Neural cell (in vitro differentiated cells): Measurements from ENCODE around the gene BABAM2. TPM values are rescaled to one million over a fixed set of nuclear protein-coding genes. Genes with fewer than 3 reads are reported as not detected.

Source experiments
- H2AFZ ChIP-seq: fragments of 200-600, 300-800 bp; sonication (generic), shearing (Covaris generic); 2 replicates; pipeline ENCODE4 v1.6.0; 2014; ENCODE audit warnings: low read depth, mild to moderate bottlenecking, antibody characterized with exemption, low read length, moderate library complexity
- H3F3A ChIP-seq: fragments of 200-600 bp; shearing (Covaris generic); 2 replicates; pipeline ENCODE4 v1.6.1; 2016; ENCODE audit warnings: mild to moderate bottlenecking, moderate library complexity, mixed read lengths, antibody characterized with exemption, low read length; ENCODE audit not compliant: insufficient read depth, poor library complexity, severe bottlenecking
- H3K27ac ChIP-seq: fragments of 200-600, 300-800 bp; sonication (generic), shearing (Covaris generic); 2 replicates; pipeline ENCODE4 v1.5.1; 2014; ENCODE audit warnings: mild to moderate bottlenecking, low read length, moderate library complexity
- H3K27me3 ChIP-seq: fragments of 300-800, 200-600 bp; sonication (generic), shearing (Covaris generic); 2 replicates; pipeline ENCODE4 v1.6.0; 2014; ENCODE audit warnings: mild to moderate bottlenecking, low read depth, low read length, moderate library complexity; ENCODE audit not compliant: insufficient read depth
- H3K36me3 ChIP-seq: fragments of 300-800, 200-600 bp; sonication (generic), shearing (Covaris generic); 2 replicates; pipeline ENCODE4 v1.5.1; 2014; ENCODE audit warnings: mild to moderate bottlenecking, antibody characterized with exemption, low read length, moderate library complexity; ENCODE audit not compliant: insufficient read depth
- H3K4me2 ChIP-seq: fragments of 300-800, 200-600 bp; sonication (generic), shearing (Covaris generic); 2 replicates; pipeline ENCODE4 v1.6.0; 2014; ENCODE audit warnings: mild to moderate bottlenecking, low read length
- H3K4me3 ChIP-seq: fragments of 300-800, 200-600 bp; sonication (generic), shearing (Covaris generic); 2 replicates; pipeline ENCODE4 v1.5.1; 2014; ENCODE audit warnings: mild to moderate bottlenecking, low read length, moderate library complexity
- H3K79me2 ChIP-seq: fragments of 200-600 bp; shearing (Covaris generic); replicated peaks from 2 replicates; pipeline ENCODE4 v1.6.0; 2014; ENCODE audit warnings: mild to moderate bottlenecking, low read length, moderate library complexity; ENCODE audit not compliant: insufficient read depth
- H3K9ac ChIP-seq: fragments of 300-800, 200-600 bp; sonication (generic), shearing (Covaris generic); 2 replicates; pipeline ENCODE4 v1.6.1; 2016; ENCODE audit warnings: mild to moderate bottlenecking, low read length, mixed read lengths
- H3K9me2 ChIP-seq: fragments of 200-600 bp; shearing (Covaris generic); 2 replicates; pipeline ENCODE4 v1.6.1; 2016; ENCODE audit warnings: mild to moderate bottlenecking, low read length, mixed read lengths; ENCODE audit not compliant: insufficient read depth
- H3K9me3 ChIP-seq: fragments of 200-600, 300-800 bp; sonication (generic), shearing (Covaris generic); 2 replicates; pipeline ENCODE4 v1.6.1; 2016; ENCODE audit warnings: mild to moderate bottlenecking, mixed run types, low read length, moderate library complexity, mixed read lengths
- H4K20me1 ChIP-seq: fragments of 200-600 bp; shearing (Covaris generic); 2 replicates; pipeline ENCODE4 v1.6.1; 2016; ENCODE audit warnings: mild to moderate bottlenecking, mixed run types; ENCODE audit not compliant: insufficient read depth
- CTCF ChIP-seq: fragments of 450-650 bp; IDR thresholded peaks from 2 replicates; pipeline ENCODE4 v1.5.1; 2014; ENCODE audit warnings: antibody characterized with exemption, mild to moderate bottlenecking, moderate library complexity; ENCODE audit not compliant: poor library complexity, severe bottlenecking
- EP300 ChIP-seq: fragments of 450-650 bp; conservative IDR thresholded peaks from 2 replicates; pipeline ENCODE4 v1.6.1; 2014; ENCODE audit warnings: antibody characterized with exemption, mild to moderate bottlenecking, moderate library complexity; ENCODE audit not compliant: poor library complexity, severe bottlenecking
- EZH2 ChIP-seq: fragments of 200-600, 300-800 bp; shearing (Covaris generic), sonication (generic); IDR thresholded peaks from 2 replicates; pipeline ENCODE4 v1.6.1; 2014; ENCODE audit warnings: antibody characterized with exemption, low read length, borderline replicate concordance, mild to moderate bottlenecking; ENCODE audit not compliant: insufficient read depth, poor library complexity, severe bottlenecking
- MXI1 ChIP-seq: fragments of 450-650 bp; conservative IDR thresholded peaks from 2 replicates; pipeline ENCODE4 v1.6.1; 2014; ENCODE audit warnings: antibody characterized with exemption, mild to moderate bottlenecking; ENCODE audit not compliant: poor library complexity, severe bottlenecking
- POLR2AphosphoS5 ChIP-seq: IDR thresholded peaks from 2 replicates; pipeline ENCODE4 v1.6.1; 2012
- RAD21 ChIP-seq: fragments of 450-650 bp; conservative IDR thresholded peaks from 2 replicates; pipeline ENCODE4 v1.6.1; 2014; ENCODE audit warnings: antibody characterized with exemption, mild to moderate bottlenecking, moderate library complexity
- REST ChIP-seq: IDR thresholded peaks from 2 replicates; pipeline ENCODE4 v1.6.1; 2012; ENCODE audit warnings: borderline replicate concordance
- SMC3 ChIP-seq: fragments of 450-650 bp; conservative IDR thresholded peaks from 2 replicates; pipeline ENCODE4 v1.6.1; 2014; ENCODE audit warnings: antibody characterized with exemption, mild to moderate bottlenecking, moderate library complexity; ENCODE audit not compliant: poor library complexity
- TAF1 ChIP-seq: IDR thresholded peaks from 2 replicates; pipeline ENCODE4 v1.6.1; 2012; ENCODE audit warnings: low read depth
- polyA plus RNA-seq: library from polyadenylated mRNA; depleted of rRNA; stranded (reverse); fragments of >200 nt; gene quantifications from 2 replicates; pipeline ENCODE4 v1.2.3, GENCODE V29; 2014

BABAM2 gene
- polyA plus RNA-seq, 1 donor from 2014 or later: 15.3 TPM

- Histone ChIP-seq H3K4me3 (no peak overlapping the region), H3K79me2 (no peaks in the 10 kb centered on the region), H3K9me3 (no peaks in the 10 kb centered on the region), H3K9me2 (no peaks in the 10 kb centered on the region), H3K9ac (no peak overlapping the region), H3K27me3 (no peaks in the 10 kb centered on the region), H3K4me2 (no peak overlapping the region), H2AFZ (no peak overlapping the region), H3K27ac (no peak overlapping the region), H3K36me3 (no peaks in the 10 kb centered on the region), H4K20me1 (no peaks in the 10 kb centered on the region), H3F3A (no peaks in the 10 kb centered on the region)
- no peak for TF ChIP-seq CTCF
- no peak for TF ChIP-seq RAD21
- no peak for TF ChIP-seq MXI1
- TF ChIP-seq EZH2: no peak
- TF ChIP-seq REST: no peak
- no peak for TF ChIP-seq POLR2AphosphoS5
- no peak for TF ChIP-seq SMC3
- no peak for TF ChIP-seq EP300
- no peak for TF ChIP-seq TAF1
Observed at GRCh38 chr2:28231110-28231631, 340.6 kb downstream of the BABAM2 start.

- no peak overlapping the region for H3K27ac ChIP-seq
- H3K9me3 ChIP-seq: no peaks in the 10 kb centered on the region
- no peak overlapping the region for H3K9ac ChIP-seq
- H3K4me3 ChIP-seq: no peak overlapping the region
- H3K36me3 ChIP-seq: no peaks in the 10 kb centered on the region
- H3F3A ChIP-seq: no peaks in the 10 kb centered on the region
- TF ChIP-seq MXI1 (no peak), TAF1 (no peak), EP300 (no peak), REST (no peak), SMC3 (no peak), RAD21 (no peak), CTCF (no peak), EZH2 (no peak), POLR2AphosphoS5 (no peak)
- no peak overlapping the region for H3K4me2 ChIP-seq
- H2AFZ ChIP-seq: no peak overlapping the region
- no peaks in the 10 kb centered on the region for H3K27me3 ChIP-seq
- no peaks in the 10 kb centered on the region for H3K9me2 ChIP-seq
- H4K20me1 ChIP-seq: no peaks in the 10 kb centered on the region
- H3K79me2 ChIP-seq: no peaks in the 10 kb centered on the region
Observed at GRCh38 chr2:28232295-28232694, 341.8 kb downstream of the BABAM2 start.
